Astrocyte (in vitro differentiated cells and primary cell): Measurements from ENCODE around the gene SRPRB. TPM values are rescaled to one million over a fixed set of nuclear protein-coding genes. Genes with fewer than 3 reads are reported as not detected.

Source experiments
- DNase-seq: peaks from one replicate; pipeline ENCODE4 v3.0.0-alpha.2; 2010; ENCODE audit warnings: low read depth
- FAIRE-seq: peaks from 2 replicates; lab custom pipeline; 2011; peaks lifted over from hg19 to GRCh38; lab: Jason Lieb, UNC
- H2AFZ ChIP-seq: 2 replicates; pipeline ENCODE4 v1.6.0; 2012; ENCODE audit warnings: low read depth, low read length, inconsistent platforms
- H3K27ac ChIP-seq: 2 replicates; pipeline ENCODE4 v1.5.1; 2011; ENCODE audit warnings: low read depth, low read length, inconsistent platforms
- H3K27me3 ChIP-seq: 2 replicates; pipeline ENCODE4 v1.6.0; 2011; ENCODE audit warnings: low read length, inconsistent platforms; ENCODE audit not compliant: insufficient read depth
- H3K36me3 ChIP-seq: 2 replicates; pipeline ENCODE4 v1.5.1; 2011; ENCODE audit warnings: low read length, inconsistent platforms; ENCODE audit not compliant: insufficient read depth
- H3K4me1 ChIP-seq: 2 replicates; pipeline ENCODE4 v1.5.1; 2011; ENCODE audit warnings: low read length, inconsistent platforms; ENCODE audit not compliant: insufficient read depth
- H3K4me2 ChIP-seq: 2 replicates; pipeline ENCODE4 v1.6.0; 2012; ENCODE audit warnings: low read length, inconsistent platforms
- H3K4me3 ChIP-seq: 2 replicates; pipeline ENCODE4 v1.5.1; 2011; ENCODE audit warnings: low read depth, mild to moderate bottlenecking, low read length, inconsistent platforms; ENCODE audit not compliant: insufficient read depth
- H3K79me2 ChIP-seq: 2 replicates; pipeline ENCODE4 v1.6.0; 2012; ENCODE audit warnings: mild to moderate bottlenecking, low read length, inconsistent platforms; ENCODE audit not compliant: insufficient read depth
- H3K9ac ChIP-seq: 2 replicates; pipeline ENCODE4 v1.6.0; 2012; ENCODE audit warnings: mild to moderate bottlenecking, low read length, inconsistent platforms
- H3K9me3 ChIP-seq: 2 replicates; pipeline ENCODE4 v1.5.1; 2012; ENCODE audit warnings: low read depth, mild to moderate bottlenecking, low read length, inconsistent platforms; ENCODE audit not compliant: insufficient read depth
- H4K20me1 ChIP-seq: 2 replicates; pipeline ENCODE4 v1.6.0; 2012; ENCODE audit warnings: low read length, inconsistent platforms; ENCODE audit not compliant: insufficient read depth
- H3K27ac Mint-ChIP-seq: one replicate; pipeline ENCODE4 v1.8.0; 2021; ENCODE audit warnings: mild to moderate bottlenecking, mixed read lengths; ENCODE audit not compliant: unreplicated experiment
- H3K27me3 Mint-ChIP-seq: one replicate; pipeline ENCODE4 v1.8.0; 2021; ENCODE audit warnings: low read depth, mixed read lengths; ENCODE audit not compliant: unreplicated experiment
- H3K36me3 Mint-ChIP-seq: one replicate; pipeline ENCODE4 v1.8.0; 2021; ENCODE audit warnings: low read depth, mixed read lengths; ENCODE audit not compliant: unreplicated experiment
- H3K4me1 Mint-ChIP-seq: one replicate; pipeline ENCODE4 v1.8.0; 2021; ENCODE audit warnings: low read depth, mixed read lengths; ENCODE audit not compliant: unreplicated experiment
- H3K4me3 Mint-ChIP-seq: one replicate; pipeline ENCODE4 v1.8.0; 2021; ENCODE audit warnings: mild to moderate bottlenecking, moderate library complexity, mixed read lengths; ENCODE audit not compliant: unreplicated experiment
- H3K9me3 Mint-ChIP-seq: one replicate; pipeline ENCODE4 v1.8.0; 2021; ENCODE audit warnings: mild to moderate bottlenecking, mixed read lengths; ENCODE audit not compliant: unreplicated experiment
- EZH2 ChIP-seq: IDR thresholded peaks from 2 replicates; pipeline ENCODE4 v1.6.1; 2012; ENCODE audit warnings: mild to moderate bottlenecking, low read length, inconsistent platforms; ENCODE audit not compliant: insufficient read depth
- total RNA-seq: library from RNA; stranded (reverse); gene quantifications from 2 replicates; pipeline ENCODE4 v1.2.1, GENCODE V29; 2021
- TF ChIP-seq, protein P1 (sequence below): IDR thresholded peaks from 2 replicates; pipeline ENCODE4 v1.5.1; 2011; ENCODE audit warnings: low read depth, mild to moderate bottlenecking, inconsistent platforms, low read length, moderate library complexity; ENCODE audit not compliant: insufficient read depth

SRPRB gene
- total RNA-seq, 1 donor from 2014 or later = 83.8 TPM

GRCh38 chr3:133835418-133835743 is 29.8 kb downstream of the SRPRB start:
- peaks cover 49% of the 10 kb centered on the region for H3K36me3 Mint-ChIP-seq
- Histone ChIP-seq H3K36me3 (no peaks in the 10 kb centered on the region), H3K4me1 (no peaks in the 10 kb centered on the region), H3K4me3 (no peak overlapping the region), H3K27me3 (no peaks in the 10 kb centered on the region), H4K20me1 (no peaks in the 10 kb centered on the region), H3K9me3 (no peaks in the 10 kb centered on the region), H3K4me2 (no peak overlapping the region), H3K79me2 (no peaks in the 10 kb centered on the region), H3K27ac (no peak overlapping the region), H2AFZ (no peak overlapping the region), H3K9ac (no peak overlapping the region)
- TF ChIP-seq, protein P1, sequence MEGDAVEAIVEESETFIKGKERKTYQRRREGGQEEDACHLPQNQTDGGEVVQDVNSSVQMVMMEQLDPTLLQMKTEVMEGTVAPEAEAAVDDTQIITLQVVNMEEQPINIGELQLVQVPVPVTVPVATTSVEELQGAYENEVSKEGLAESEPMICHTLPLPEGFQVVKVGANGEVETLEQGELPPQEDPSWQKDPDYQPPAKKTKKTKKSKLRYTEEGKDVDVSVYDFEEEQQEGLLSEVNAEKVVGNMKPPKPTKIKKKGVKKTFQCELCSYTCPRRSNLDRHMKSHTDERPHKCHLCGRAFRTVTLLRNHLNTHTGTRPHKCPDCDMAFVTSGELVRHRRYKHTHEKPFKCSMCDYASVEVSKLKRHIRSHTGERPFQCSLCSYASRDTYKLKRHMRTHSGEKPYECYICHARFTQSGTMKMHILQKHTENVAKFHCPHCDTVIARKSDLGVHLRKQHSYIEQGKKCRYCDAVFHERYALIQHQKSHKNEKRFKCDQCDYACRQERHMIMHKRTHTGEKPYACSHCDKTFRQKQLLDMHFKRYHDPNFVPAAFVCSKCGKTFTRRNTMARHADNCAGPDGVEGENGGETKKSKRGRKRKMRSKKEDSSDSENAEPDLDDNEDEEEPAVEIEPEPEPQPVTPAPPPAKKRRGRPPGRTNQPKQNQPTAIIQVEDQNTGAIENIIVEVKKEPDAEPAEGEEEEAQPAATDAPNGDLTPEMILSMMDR = no peak
- TF ChIP-seq EZH2 = no peak
- DNase-seq (no peak), FAIRE-seq (no peak)
- H3K4me3 Mint-ChIP-seq = no peak overlapping the region
- peaks cover 1% of the 10 kb centered on the region for H3K9me3 Mint-ChIP-seq
- peaks cover 5% of the 10 kb centered on the region for H3K27me3 Mint-ChIP-seq
- H3K27ac Mint-ChIP-seq = no peak overlapping the region
- no peaks in the 10 kb centered on the region for H3K4me1 Mint-ChIP-seq

- H2AFZ ChIP-seq = no peak overlapping the region
- peaks cover 1% of the 10 kb centered on the region for H3K9me3 Mint-ChIP-seq
- peaks cover 5% of the 10 kb centered on the region for H3K27me3 Mint-ChIP-seq
- no peaks in the 10 kb centered on the region for H3K9me3 ChIP-seq
- H3K27ac Mint-ChIP-seq = no peak overlapping the region
- peaks cover 47% of the 10 kb centered on the region for H3K36me3 Mint-ChIP-seq
- no peak for TF ChIP-seq EZH2
- TF ChIP-seq, protein P1 = no peak
- no peaks in the 10 kb centered on the region for H3K36me3 ChIP-seq
- no peak overlapping the region for H3K4me3 ChIP-seq
- no peaks in the 10 kb centered on the region for H3K79me2 ChIP-seq
- H3K9ac ChIP-seq = no peak overlapping the region
- no peak overlapping the region for H3K27ac ChIP-seq
- H4K20me1 ChIP-seq = no peaks in the 10 kb centered on the region
- H3K4me3 Mint-ChIP-seq = no peak overlapping the region
- no peak overlapping the region for H3K4me2 ChIP-seq
- H3K4me1 ChIP-seq = no peaks in the 10 kb centered on the region
- DNase-seq = no peak
- H3K4me1 Mint-ChIP-seq = no peaks in the 10 kb centered on the region
- no peak for FAIRE-seq
- no peaks in the 10 kb centered on the region for H3K27me3 ChIP-seq
Observed at GRCh38 chr3:133835961-133836360, 30.3 kb downstream of the SRPRB start.

GRCh38 chr3:133836497-133837158 is 31.0 kb downstream of the SRPRB start:
- Histone ChIP-seq H3K4me3 (no peak overlapping the region), H2AFZ (no peak overlapping the region), H3K36me3 (no peaks in the 10 kb centered on the region), H3K27me3 (no peaks in the 10 kb centered on the region), H3K27ac (no peak overlapping the region), H3K4me1 (no peaks in the 10 kb centered on the region), H3K79me2 (no peaks in the 10 kb centered on the region), H3K9me3 (no peaks in the 10 kb centered on the region), H3K9ac (no peak overlapping the region), H4K20me1 (no peaks in the 10 kb centered on the region), H3K4me2 (no peak overlapping the region)
- TF ChIP-seq EZH2 = no peak
- TF ChIP-seq, protein P1 = no peak
- no peak overlapping the region for H3K4me3 Mint-ChIP-seq
- H3K4me1 Mint-ChIP-seq = no peaks in the 10 kb centered on the region
- H3K27ac Mint-ChIP-seq = no peak overlapping the region
- H3K9me3 Mint-ChIP-seq = peaks cover 1% of the 10 kb centered on the region
- DNase-seq (no peak), FAIRE-seq (no peak)
- H3K27me3 Mint-ChIP-seq = peaks cover 5% of the 10 kb centered on the region
- peaks cover 41% of the 10 kb centered on the region for H3K36me3 Mint-ChIP-seq
